Measurements from ENCODE around the gene CD8A.

DNA sequence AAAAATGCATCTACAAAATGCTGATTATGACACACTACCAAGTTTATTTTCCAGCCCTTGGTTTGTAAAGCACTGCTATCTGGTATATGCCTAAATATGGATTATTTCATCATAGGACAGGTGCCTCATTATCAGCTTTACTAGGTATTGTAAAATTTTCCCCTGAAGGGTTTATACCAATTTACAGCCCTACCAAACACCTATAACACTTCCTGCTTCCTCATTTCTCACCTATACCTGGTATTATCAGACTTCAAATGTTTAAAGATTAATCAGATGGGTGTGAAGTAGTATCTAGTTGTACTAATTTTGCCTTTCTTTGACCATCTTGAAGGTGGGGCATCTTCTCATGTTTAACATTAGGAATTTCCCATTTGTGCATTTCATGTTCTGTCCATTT, 43.8 kb downstream of the CD8A start:
- TF ChIP-seq CTCF (IDR thresholded peaks at IDR 0.05; ENCODE audit: insufficient read depth, low read depth, low read length) (no peak), EZH2 (IDR thresholded peaks at IDR 0.05; ENCODE audit: insufficient read depth, low read length) (no peak)

Measured in astrocyte (in vitro differentiated cells and primary cell).